Bronchial epithelial cell (primary cell): ENCODE measurements around the gene TMCC1. TPM values are rescaled to one million over a fixed set of nuclear protein-coding genes. Genes with fewer than 3 reads are reported as not detected.

Experiments
- DNase-seq: peaks from one replicate; pipeline ENCODE4 v3.0.0-alpha.2; 2010; ENCODE audit warnings: low read depth
- FAIRE-seq: peaks from 2 replicates; lab custom pipeline; 2011; peaks lifted over from hg19 to GRCh38; lab: Jason Lieb, UNC
- H3K27me3 ChIP-seq: 2 replicates; pipeline ENCODE4 v1.5.1; 2011; ENCODE audit warnings: low read length; ENCODE audit not compliant: control insufficient read depth, insufficient read depth
- H3K36me3 ChIP-seq: 2 replicates; pipeline ENCODE4 v1.5.1; 2011; ENCODE audit warnings: low read length; ENCODE audit not compliant: control insufficient read depth, insufficient read depth
- H3K4me3 ChIP-seq: 2 replicates; pipeline ENCODE4 v1.5.1; 2011; ENCODE audit warnings: mild to moderate bottlenecking, low read depth, low read length, control low read depth
- total RNA-seq: library from RNA; depleted of rRNA; stranded (reverse); fragments of >200 nt; gene quantifications from 2 replicates; pipeline ENCODE4 v1.2.1, GENCODE V29; 2014
- TF ChIP-seq, protein P1 (sequence below): IDR thresholded peaks from 2 replicates; pipeline ENCODE4 v1.5.1; 2011; ENCODE audit warnings: mild to moderate bottlenecking, moderate library complexity, low read length, control low read depth, inconsistent platforms; ENCODE audit not compliant: insufficient read depth, severe bottlenecking

The TMCC1 gene
- total RNA-seq, 1 donor from 2014 or later = 18.2 TPM

DNA sequence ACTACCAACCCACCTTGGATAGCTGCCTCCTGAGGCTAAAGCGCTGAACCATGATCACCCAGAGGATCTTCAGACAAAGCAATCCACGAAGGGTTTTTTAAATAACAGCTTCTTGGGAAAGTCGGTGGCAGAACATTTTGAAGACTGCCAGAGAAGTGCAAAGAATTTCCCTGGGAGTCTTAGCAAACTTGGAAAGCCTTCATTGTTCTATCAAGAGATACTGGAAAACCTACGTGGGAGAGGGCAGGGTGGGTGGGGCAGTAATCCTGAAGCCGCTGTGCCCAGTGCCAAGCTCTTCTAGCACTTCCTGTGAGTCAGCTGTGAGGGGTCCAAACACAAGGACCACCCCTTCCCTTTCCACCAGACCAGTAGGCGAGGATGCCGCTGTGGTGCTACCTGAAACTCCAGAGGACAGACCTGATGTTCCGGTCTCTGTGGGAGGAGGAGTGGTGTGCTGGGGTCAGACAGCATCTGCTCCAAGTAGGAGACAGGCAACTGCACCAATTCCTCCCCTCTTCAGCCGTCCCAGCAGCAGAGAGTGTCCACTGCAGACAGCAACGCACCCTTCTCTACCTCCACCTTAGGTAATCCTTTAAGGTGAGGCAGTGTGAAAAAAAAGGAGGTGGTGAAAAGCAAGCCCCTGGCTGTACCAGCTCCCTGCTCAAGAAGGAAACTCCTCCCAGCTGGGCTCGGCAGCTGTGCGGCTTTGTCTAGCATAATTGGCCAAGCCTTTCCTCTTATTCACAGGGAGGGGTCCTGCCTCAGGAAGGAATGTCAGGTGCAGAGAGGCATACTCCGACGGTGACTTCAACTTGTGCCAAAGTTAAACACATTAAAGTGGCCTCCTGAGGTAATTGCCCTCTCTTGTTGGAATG, 99.0 kb downstream of the TMCC1 start:
- peak; percentile 98 for DNase-seq
- TF ChIP-seq, protein P1, sequence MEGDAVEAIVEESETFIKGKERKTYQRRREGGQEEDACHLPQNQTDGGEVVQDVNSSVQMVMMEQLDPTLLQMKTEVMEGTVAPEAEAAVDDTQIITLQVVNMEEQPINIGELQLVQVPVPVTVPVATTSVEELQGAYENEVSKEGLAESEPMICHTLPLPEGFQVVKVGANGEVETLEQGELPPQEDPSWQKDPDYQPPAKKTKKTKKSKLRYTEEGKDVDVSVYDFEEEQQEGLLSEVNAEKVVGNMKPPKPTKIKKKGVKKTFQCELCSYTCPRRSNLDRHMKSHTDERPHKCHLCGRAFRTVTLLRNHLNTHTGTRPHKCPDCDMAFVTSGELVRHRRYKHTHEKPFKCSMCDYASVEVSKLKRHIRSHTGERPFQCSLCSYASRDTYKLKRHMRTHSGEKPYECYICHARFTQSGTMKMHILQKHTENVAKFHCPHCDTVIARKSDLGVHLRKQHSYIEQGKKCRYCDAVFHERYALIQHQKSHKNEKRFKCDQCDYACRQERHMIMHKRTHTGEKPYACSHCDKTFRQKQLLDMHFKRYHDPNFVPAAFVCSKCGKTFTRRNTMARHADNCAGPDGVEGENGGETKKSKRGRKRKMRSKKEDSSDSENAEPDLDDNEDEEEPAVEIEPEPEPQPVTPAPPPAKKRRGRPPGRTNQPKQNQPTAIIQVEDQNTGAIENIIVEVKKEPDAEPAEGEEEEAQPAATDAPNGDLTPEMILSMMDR = no peak
- Histone ChIP-seq H3K4me3 (peak overlapping the region; percentile 30), H3K36me3 (no peaks in the 10 kb centered on the region), H3K27me3 (no peaks in the 10 kb centered on the region)
- peak; percentile 90 for FAIRE-seq

DNA sequence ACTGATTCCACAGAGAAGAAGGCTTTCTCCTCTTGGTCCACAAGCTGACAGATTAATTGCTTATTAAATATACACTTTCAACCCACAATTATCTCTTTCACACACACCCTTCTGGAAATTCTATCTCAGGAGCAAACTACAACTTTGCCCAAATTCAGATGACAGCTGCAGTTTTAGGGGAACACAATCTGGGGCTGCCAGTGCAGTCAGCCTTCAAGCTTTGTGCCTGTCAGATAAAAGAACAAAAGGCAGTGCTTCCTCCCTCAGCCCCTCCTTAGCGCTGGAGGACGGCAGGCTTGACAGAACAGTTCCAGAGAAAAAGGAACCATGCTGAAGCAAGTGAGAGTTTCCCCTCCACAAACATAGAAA, 99.6 kb downstream of the TMCC1 start:
- Histone ChIP-seq H3K36me3 (no peaks in the 10 kb centered on the region), H3K27me3 (no peaks in the 10 kb centered on the region), H3K4me3 (peak overlapping the region; percentile 30)
- FAIRE-seq (no peak), DNase-seq (no peak)
- TF ChIP-seq, protein P1 = no peak

DNA sequence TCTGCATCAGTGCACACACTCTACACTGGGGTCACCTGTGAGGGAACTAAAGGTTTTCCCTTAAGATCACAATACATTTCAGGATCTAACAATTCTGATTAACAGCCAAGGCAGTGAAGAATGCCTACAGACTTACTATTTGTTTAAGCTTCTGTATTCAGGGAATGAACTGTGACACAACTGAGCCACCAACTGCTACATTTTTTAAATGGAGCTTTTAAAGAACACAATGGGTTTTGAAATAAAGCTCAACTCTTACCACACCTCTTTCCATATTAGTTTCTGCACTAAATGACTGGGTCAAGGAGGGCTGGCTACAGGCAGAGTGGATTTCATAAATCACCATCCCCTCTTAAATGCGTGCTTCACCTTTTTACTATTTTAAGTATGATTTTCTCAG, 100.2 kb downstream of the TMCC1 start:
- DNase-seq (peak; percentile 41), FAIRE-seq (no peak)
- no peaks in the 10 kb centered on the region for H3K36me3 ChIP-seq
- TF ChIP-seq, protein P1 = no peak
- no peaks in the 10 kb centered on the region for H3K27me3 ChIP-seq
- H3K4me3 ChIP-seq = peak overlapping the region; percentile 30

DNA sequence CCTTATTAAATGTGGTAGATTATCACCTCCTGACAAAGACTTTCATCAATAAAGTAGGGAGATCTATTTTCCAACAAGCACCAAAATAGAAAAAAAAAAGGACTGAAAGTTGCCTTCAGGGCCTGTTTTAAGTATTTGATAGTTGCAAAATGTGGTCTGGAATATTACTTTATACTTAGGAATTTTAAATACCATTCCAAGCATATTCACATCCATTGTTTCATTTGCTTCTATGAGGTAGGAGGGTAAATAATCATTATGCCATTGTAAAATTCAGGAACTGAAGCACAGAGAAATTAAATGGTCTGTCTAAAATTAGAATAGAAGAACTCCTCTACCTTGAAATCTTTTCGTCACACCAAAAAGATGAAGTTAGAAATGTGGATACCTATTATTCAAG, 110.0 kb downstream of the TMCC1 start:
- Histone ChIP-seq H3K36me3 (no peaks in the 10 kb centered on the region), H3K4me3 (no peak overlapping the region), H3K27me3 (no peaks in the 10 kb centered on the region)
- no peak for FAIRE-seq
- TF ChIP-seq, protein P1 = no peak
- no peak for DNase-seq

DNA sequence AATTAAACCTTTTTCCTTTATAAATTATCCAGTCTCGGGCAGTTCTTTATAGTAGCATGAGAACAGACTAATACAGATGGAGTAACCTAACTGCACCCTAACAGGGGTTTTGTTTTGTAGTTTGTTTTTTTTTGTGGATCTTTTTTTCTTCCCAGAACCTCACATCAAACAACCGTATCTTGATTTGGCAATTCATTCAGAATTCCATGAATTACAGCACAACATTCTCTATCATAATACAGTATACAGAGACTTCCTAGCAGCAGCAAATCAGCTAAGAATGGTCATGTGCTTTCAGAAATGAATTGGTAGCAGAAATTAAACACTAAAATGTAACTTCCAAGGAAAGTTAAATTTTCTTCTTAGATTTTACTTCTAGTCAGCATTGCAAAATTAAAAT, 114.6 kb downstream of the TMCC1 start:
- FAIRE-seq (no peak), DNase-seq (no peak)
- H3K27me3 ChIP-seq = no peaks in the 10 kb centered on the region
- TF ChIP-seq, protein P1 = no peak
- no peaks in the 10 kb centered on the region for H3K36me3 ChIP-seq
- no peak overlapping the region for H3K4me3 ChIP-seq
